GM12878 (cell line): Measurements from ENCODE around the gene EXOC4. TPM values are rescaled to one million over a fixed set of nuclear protein-coding genes. Genes with fewer than 3 reads are reported as not detected.

Experiments
- ATAC-seq: fragments of 200-7000 bp; cut with Tn5 transposase; 3 replicates; pipeline ENCODE4 v1.9.1; 2020; ENCODE audit warnings: mild to moderate bottlenecking, moderate library complexity
- BruUV-seq: library from RNA; stranded (reverse); fragments of 400-500 nt; replicated peaks from 2 replicates; lab custom pipeline; 2021; lab: Mats Ljungman, UMichigan
- CTCF ChIA-PET: fragments of 300-600 bp; sonication (Branson Sonifier 250); formaldehyde crosslinking; extraction: SDS; loops from one replicate; lab custom pipeline; 2021; ENCODE audit warnings: inconsistent platforms; lab: Yijun Ruan, JAX
- POLR2A ChIA-PET: fragments of 350-600 bp; formaldehyde crosslinking; extraction: SDS; loops from one replicate; lab custom pipeline; 2021; ENCODE audit warnings: inconsistent platforms; lab: Charles Lee
- RAD21 ChIA-PET: fragments of 300-600 bp; sonication (Branson Sonifier 250); formaldehyde crosslinking; loops from one replicate; lab custom pipeline; 2023; ENCODE audit warnings: antibody characterized with exemption; ENCODE audit not compliant: unreplicated experiment; lab: Charles Lee
- SMC1A ChIA-PET: fragments of 300-600 bp; sonication (Branson Sonifier 250); formaldehyde crosslinking; loops from one replicate; lab custom pipeline; 2023; ENCODE audit not compliant: unreplicated experiment, uncharacterized antibody; lab: Charles Lee
- DNase-seq: peaks from one replicate; pipeline ENCODE4 v3.0.0-alpha.2; 2011; ENCODE audit warnings: low read depth, low spot score
- FAIRE-seq: peaks from 3 replicates; lab custom pipeline; 2011; peaks lifted over from hg19 to GRCh38; lab: Jason Lieb, UNC
- H2AFZ ChIP-seq: 2 replicates; pipeline ENCODE4 v1.6.0; 2011; ENCODE audit warnings: low read depth, low read length, control low read depth; ENCODE audit not compliant: control insufficient read depth
- H3K27ac ChIP-seq: 2 replicates; pipeline ENCODE4 v1.5.1; 2011; ENCODE audit warnings: control low read depth; ENCODE audit not compliant: control insufficient read depth, insufficient read depth
- H3K27me3 ChIP-seq, 2 experiments: replicated peaks in 1 of 2; 2 replicates each; pipeline versions ENCODE4 v1.6.0 to v1.6.1; 2011; ENCODE audit warnings: low read length in 1 of 2; ENCODE audit not compliant: control insufficient read depth in 2 of 2, insufficient read depth in 2 of 2
- H3K36me3 ChIP-seq, 2 experiments: 2 replicates each; pipeline ENCODE4 v1.5.1; 2011; ENCODE audit warnings: low read length in 1 of 2; ENCODE audit not compliant: control insufficient read depth in 2 of 2, insufficient read depth in 2 of 2
- H3K4me1 ChIP-seq: 2 replicates; pipeline ENCODE4 v1.6.1; 2011; ENCODE audit warnings: mild to moderate bottlenecking, low read length, moderate library complexity, mixed read lengths; ENCODE audit not compliant: control insufficient read depth, insufficient read depth
- H3K4me2 ChIP-seq: 2 replicates; pipeline ENCODE4 v1.6.0; 2011; ENCODE audit warnings: control low read depth; ENCODE audit not compliant: control insufficient read depth, insufficient read depth
- H3K4me3 ChIP-seq: fragments of 200-600 bp; sonication (generic); 2 replicates; pipeline ENCODE4 v1.5.1; 2016
- H3K79me2 ChIP-seq: 2 replicates; pipeline ENCODE4 v1.6.0; 2011; ENCODE audit warnings: low read length; ENCODE audit not compliant: control insufficient read depth, insufficient read depth
- H3K9ac ChIP-seq: 2 replicates; pipeline ENCODE4 v1.8.0; 2011; ENCODE audit warnings: low read length, control low read depth, mixed read lengths; ENCODE audit not compliant: control insufficient read depth, insufficient read depth
- H3K9me3 ChIP-seq: replicated peaks from 3 replicates; pipeline ENCODE4 v1.5.1; 2011; ENCODE audit warnings: mild to moderate bottlenecking, low read length; ENCODE audit not compliant: control insufficient read depth, insufficient read depth
- H4K20me1 ChIP-seq: 2 replicates; pipeline ENCODE4 v1.6.0; 2011; ENCODE audit not compliant: control insufficient read depth, insufficient read depth
- ATF2 ChIP-seq: IDR thresholded peaks from 2 replicates; pipeline ENCODE4 v1.6.1; 2012; ENCODE audit warnings: low read length, inconsistent platforms
- EP300 ChIP-seq, 2 experiments: fragments of 150-350 bp in 1 of 2; IDR thresholded peaks; 2 replicates each; pipeline ENCODE4 v1.6.1; 2011 to 2012; ENCODE audit warnings: low read depth in 2 of 2, low read length in 2 of 2, borderline replicate concordance in 1 of 2, improper control_type of control experiment in 1 of 2, inconsistent platforms in 1 of 2; ENCODE audit not compliant: control insufficient read depth in 1 of 2
- IKZF1 ChIP-seq: fragments of 450-650 bp; conservative IDR thresholded peaks from 2 replicates; pipeline ENCODE4 v1.6.1; 2017; ENCODE audit warnings: antibody characterized with exemption, mild to moderate bottlenecking
- KAT2A ChIP-seq: conservative IDR thresholded peaks from 2 replicates; pipeline ENCODE4 v1.6.1; 2011; ENCODE audit warnings: low read depth, low read length; ENCODE audit not compliant: control insufficient read depth
- SMC3 ChIP-seq: IDR thresholded peaks from 2 replicates; pipeline ENCODE4 v1.6.1; 2011; ENCODE audit warnings: low read length, improper control_type of control experiment, borderline replicate concordance
- WGBS: methylation state at CpG from one replicate; pipeline ENCODE4 v1.1.6; 2016; ENCODE audit warnings: low lambda C conversion rate; ENCODE audit not compliant: insufficient replicate concordance, insufficient coverage; ENCODE audit errors: missing lambda C conversion rate; 5-methylcytosine and 5-hydroxymethylcytosine counted together
- in situ Hi-C: fragments of 300-500 bp; cut with MboI; formaldehyde crosslinking; loops from 9 replicates; pipeline ENCODE4 v1.14.3; 2018; ENCODE audit warnings: mixed read lengths
- intact Hi-C: fragments of 100-400 bp; cut with micrococcal nuclease; formaldehyde crosslinking; loops from one replicate; pipeline ENCODE4 v1.14.2; 2022; ENCODE audit not compliant: unreplicated experiment
- polyA plus RNA-seq, 11 experiments: library from polyadenylated mRNA; depleted of rRNA in 4 of 11; unstranded in 6 of 11; stranded (reverse) in 5 of 11; fragments of >200 nt; fragmentation: Nextera tagmentation in 4 of 11; fragmentation: Illumina TruSeq in 1 of 11; extraction: Ambion mirVana in 4 of 11; extraction: Trizol in 1 of 11; gene quantifications; 1 replicate in 1 of 11; 2 replicates in 10 of 11; pipeline versions ENCODE4 v1.2.1 to v1.2.3, GENCODE V29; 2011 to 2016; ENCODE audit warnings: inconsistent platforms in 2 of 11, missing spikeins in 2 of 11, low read depth in 1 of 11
- total RNA-seq, 4 experiments: library from RNA; depleted of rRNA in 3 of 4; stranded (reverse); fragments of >200 nt in 3 of 4; fragmentation: Illumina TruSeq in 1 of 4; extraction: Trizol in 1 of 4; gene quantifications; 2 replicates each; pipeline versions ENCODE4 v1.2.1 to v1.2.3, GENCODE V29; 2013 to 2021

EXOC4 gene
- total and polyA plus RNA-seq, 10 of the 15 experiments (the other 5 are each of a cell fraction or from before 2014, with no cell fraction given), result 13.2 to 44.5 (median 29.6) TPM

GRCh38 chr7:133576612-133577168 lies 323.8 kb downstream of the EXOC4 start:
- 97% methylated on average over 6 of the region's 6 CpGs for WGBS
- ChIA-PET SMC1A (no interaction called here), CTCF (no interaction called here), RAD21 (no interaction called here), POLR2A (no interaction called here)
- Histone ChIP-seq H3K27ac (no peak overlapping the region), H3K79me2 (no peaks in the 10 kb centered on the region), H3K4me2 (no peak overlapping the region), H3K4me3 (no peak overlapping the region), H3K36me3 (no peaks in the 10 kb centered on the region), H3K27me3 (no peaks in the 10 kb centered on the region), H3K9ac (no peak overlapping the region), H2AFZ (no peak overlapping the region), H4K20me1 (no peaks in the 10 kb centered on the region), H3K9me3 (no peaks in the 10 kb centered on the region)
- in situ Hi-C loops, result no loop called here
- FAIRE-seq (no peak), DNase-seq (no peak), ATAC-seq (no peak)
- intact Hi-C loops, result no loop called here
- no TSS peak for BruUV-seq
- no peak for TF ChIP-seq EP300 (IDR thresholded peaks at IDR 0.05; ENCODE audit: borderline replicate concordance in 1 of 2, control insufficient read depth in 1 of 2, low read depth in 2 of 2, low read length in 2 of 2)
- TF ChIP-seq SMC3, result no peak
- no peak for TF ChIP-seq KAT2A
- TF ChIP-seq IKZF1, result no peak
- no peak for TF ChIP-seq ATF2
- TF ChIP-seq, all 136 proteins: peak for 0
- H3K4me1 ChIP-seq, result no peaks in the 10 kb centered on the region
